Mesenchymal stem cell (in vitro differentiated cells and primary cell): Measurements from ENCODE around the gene EHF.

Experiments used
- DNase-seq: peaks from one replicate; pipeline ENCODE4 v3.0.0-alpha.2; 2013
- H2AFZ ChIP-seq: one replicate; pipeline ENCODE4 v1.6.1; 2013; ENCODE audit warnings: low read depth, mild to moderate bottlenecking, control low read depth, inconsistent platforms, low read length, moderate library complexity
- H2AK5ac ChIP-seq: 2 replicates; pipeline ENCODE4 v1.6.1; 2013; ENCODE audit warnings: low read length, moderate library complexity, mild to moderate bottlenecking, inconsistent platforms; ENCODE audit not compliant: severe bottlenecking
- H2BK120ac ChIP-seq: one replicate; pipeline ENCODE4 v1.6.1; 2013; ENCODE audit warnings: low read depth, mild to moderate bottlenecking, inconsistent platforms, low read length, moderate library complexity
- H2BK12ac ChIP-seq, 2 experiments: one replicate each; pipeline ENCODE4 v1.6.1; 2013; ENCODE audit warnings: inconsistent platforms in 2 of 2, low read length in 2 of 2, mild to moderate bottlenecking in 2 of 2, moderate library complexity in 2 of 2, control low read depth in 1 of 2
- H2BK15ac ChIP-seq: one replicate; pipeline ENCODE4 v1.6.1; 2013; ENCODE audit warnings: mild to moderate bottlenecking, low read depth, inconsistent platforms; ENCODE audit not compliant: poor library complexity, severe bottlenecking
- H2BK5ac ChIP-seq: 2 replicates; pipeline ENCODE4 v1.6.1; 2013; ENCODE audit warnings: low read depth, mild to moderate bottlenecking, low read length, control low read depth, inconsistent platforms; ENCODE audit not compliant: poor library complexity, severe bottlenecking
- H3K14ac ChIP-seq, 2 experiments: one replicate each; pipeline ENCODE4 v1.6.1; 2013; ENCODE audit warnings: inconsistent platforms in 2 of 2, low read length in 2 of 2, control low read depth in 1 of 2, mild to moderate bottlenecking in 1 of 2, moderate library complexity in 1 of 2
- H3K18ac ChIP-seq, 2 experiments: one replicate each; pipeline ENCODE4 v1.6.1; 2013; ENCODE audit warnings: inconsistent platforms in 2 of 2, low read length in 2 of 2, control low read depth in 1 of 2, low read depth in 1 of 2, mild to moderate bottlenecking in 1 of 2
- H3K23ac ChIP-seq, 2 experiments: one replicate each; pipeline ENCODE4 v1.6.1; 2013; ENCODE audit warnings: inconsistent platforms in 2 of 2, low read length in 2 of 2, mild to moderate bottlenecking in 2 of 2, moderate library complexity in 2 of 2, control low read depth in 1 of 2
- H3K27ac ChIP-seq: 2 replicates; pipeline ENCODE4 v1.5.1; 2013; ENCODE audit warnings: mild to moderate bottlenecking, moderate library complexity, low read length, control low read depth, inconsistent platforms; ENCODE audit not compliant: poor library complexity, severe bottlenecking
- H3K27me3 ChIP-seq, 2 experiments: 2 replicates each; pipeline versions ENCODE4 v1.6.1 to v1.7.0; 2013; ENCODE audit warnings: low read length in 2 of 2, mild to moderate bottlenecking in 2 of 2, moderate library complexity in 2 of 2, control low read depth in 1 of 2, inconsistent platforms in 1 of 2; ENCODE audit not compliant: control insufficient read depth in 1 of 2, insufficient read depth in 1 of 2
- H3K36me3 ChIP-seq, 2 experiments: 2 replicates each; pipeline versions ENCODE4 v1.6.1 to v1.7.0; 2013; ENCODE audit warnings: low read length in 2 of 2, control low read depth in 1 of 2, inconsistent platforms in 1 of 2, low read depth in 1 of 2, mild to moderate bottlenecking in 1 of 2; ENCODE audit not compliant: insufficient read depth in 2 of 2, control insufficient read depth in 1 of 2
- H3K4ac ChIP-seq, 2 experiments: one replicate each; pipeline ENCODE4 v1.6.1; 2013; ENCODE audit warnings: inconsistent platforms in 2 of 2, low read length in 2 of 2, mild to moderate bottlenecking in 2 of 2, moderate library complexity in 2 of 2, control low read depth in 1 of 2, low read depth in 1 of 2
- H3K4me1 ChIP-seq: 2 replicates; pipeline ENCODE4 v1.6.1; 2013; ENCODE audit warnings: low read depth, low read length, control low read depth; ENCODE audit not compliant: control insufficient read depth, insufficient read depth
- H3K4me2 ChIP-seq: 2 replicates; pipeline ENCODE4 v1.6.1; 2013; ENCODE audit warnings: low read length, mild to moderate bottlenecking, inconsistent platforms; ENCODE audit not compliant: poor library complexity, severe bottlenecking
- H3K4me3 ChIP-seq, 2 experiments: 2 replicates each; pipeline versions ENCODE4 v1.5.1 to v1.7.0; 2013; ENCODE audit warnings: low read length in 2 of 2, mild to moderate bottlenecking in 2 of 2, control low read depth in 1 of 2, low read depth in 1 of 2; ENCODE audit not compliant: insufficient read depth in 1 of 2
- H3K79me1 ChIP-seq: replicated peaks from 2 replicates; pipeline ENCODE4 v1.6.1; 2013; ENCODE audit warnings: mild to moderate bottlenecking, control low read depth, low read length, inconsistent platforms; ENCODE audit not compliant: poor library complexity, severe bottlenecking
- H3K9ac ChIP-seq: 2 replicates; pipeline ENCODE4 v1.7.0; 2013; ENCODE audit warnings: mild to moderate bottlenecking, low read length, moderate library complexity
- H3K9me3 ChIP-seq: 2 replicates; pipeline ENCODE4 v1.7.0; 2013; ENCODE audit warnings: mild to moderate bottlenecking, low read length; ENCODE audit not compliant: control insufficient read depth
- H4K8ac ChIP-seq: one replicate; pipeline ENCODE4 v1.6.1; 2013; ENCODE audit warnings: inconsistent platforms, mild to moderate bottlenecking, low read length, moderate library complexity
- H4K91ac ChIP-seq: one replicate; pipeline ENCODE4 v1.6.1; 2013; ENCODE audit warnings: mild to moderate bottlenecking, low read length, inconsistent platforms
- WGBS: methylation state at CpG from one replicate; pipeline ENCODE4 v1.1.7; 2013; ENCODE audit warnings: mixed read lengths; 5-methylcytosine and 5-hydroxymethylcytosine counted together

The EHF gene

GRCh38 chr11:34640050-34640923, 19.4 kb downstream of the EHF start:
- DNase-seq, result peak; percentile 28
- no peak overlapping the region for H2AFZ ChIP-seq
- WGBS, result 89% methylated on average over 8 of the region's 8 CpGs
- H3K4me1 ChIP-seq, result peaks cover 22% of the 10 kb centered on the region
- H3K4me3 ChIP-seq, result no peak overlapping the region
- no peak overlapping the region for H3K9ac ChIP-seq
- peak overlapping the region in 1 of 2 experiments; percentile 55 for H2BK12ac ChIP-seq
- no peak overlapping the region for H2BK5ac ChIP-seq
- no peaks in the 10 kb centered on the region for H3K36me3 ChIP-seq
- no peak overlapping the region for H3K18ac ChIP-seq
- H3K4me2 ChIP-seq, result peak overlapping the region; percentile 2
- no peak overlapping the region for H3K4ac ChIP-seq
- H3K9me3 ChIP-seq, result no peaks in the 10 kb centered on the region
- H2BK15ac ChIP-seq, result no peak overlapping the region
- H2AK5ac ChIP-seq, result peak overlapping the region; percentile 63
- H3K79me1 ChIP-seq, result no peaks in the 10 kb centered on the region
- peaks cover 0 to 32% of the 10 kb centered on the region in 2 experiments for H3K27me3 ChIP-seq
- H2BK120ac ChIP-seq, result no peak overlapping the region
- H3K14ac ChIP-seq, result no peak overlapping the region
- H3K23ac ChIP-seq, result no peak overlapping the region
- no peak overlapping the region for H4K8ac ChIP-seq
- no peak overlapping the region for H4K91ac ChIP-seq
- peak overlapping the region; percentile 75 for H3K27ac ChIP-seq

GRCh38 chr11:34640924-34641275, 20.0 kb downstream of the EHF start:
- Histone ChIP-seq H3K14ac (no peak overlapping the region), H3K9ac (no peak overlapping the region), H3K79me1 (no peaks in the 10 kb centered on the region), H4K8ac (no peak overlapping the region), H3K23ac (no peak overlapping the region), H3K27ac (no peak overlapping the region), H2BK12ac (no peak overlapping the region), H2AFZ (no peak overlapping the region), H2BK15ac (no peak overlapping the region), H2BK5ac (no peak overlapping the region), H3K4me2 (no peak overlapping the region), H3K4ac (no peak overlapping the region), H3K9me3 (no peaks in the 10 kb centered on the region), H2AK5ac (peak overlapping the region; percentile 63), H4K91ac (no peak overlapping the region), H3K18ac (no peak overlapping the region), H2BK120ac (no peak overlapping the region), H3K27me3 (peaks cover 0 to 32% of the 10 kb centered on the region in 2 experiments), H3K4me3 (no peak overlapping the region), H3K4me1 (peaks cover 22% of the 10 kb centered on the region), H3K36me3 (no peaks in the 10 kb centered on the region)
- whole genome bisulfite sequencing, result 83% methylated on average over 2 of the region's 2 CpGs
- no peak for DNase-seq

- no peak overlapping the region for H2BK15ac ChIP-seq
- no peak overlapping the region for H4K8ac ChIP-seq
- no peak overlapping the region for H3K23ac ChIP-seq
- H3K4me2 ChIP-seq, result no peak overlapping the region
- H3K36me3 ChIP-seq, result no peaks in the 10 kb centered on the region
- no peak overlapping the region for H3K18ac ChIP-seq
- H3K27ac ChIP-seq, result no peak overlapping the region
- H2BK120ac ChIP-seq, result no peak overlapping the region
- WGBS, result 40% methylated on average over 4 of the region's 5 CpGs
- no peaks in the 10 kb centered on the region for H3K79me1 ChIP-seq
- no peak overlapping the region for H3K4me3 ChIP-seq
- peak overlapping the region; percentile 80 for H2AK5ac ChIP-seq
- H3K27me3 ChIP-seq, result peaks cover 0 to 32% of the 10 kb centered on the region in 2 experiments
- no peak overlapping the region for H3K9ac ChIP-seq
- no peak for DNase-seq
- H3K14ac ChIP-seq, result no peak overlapping the region
- H4K91ac ChIP-seq, result no peak overlapping the region
- H2BK12ac ChIP-seq, result no peak overlapping the region
- H3K4me1 ChIP-seq, result peaks cover 24% of the 10 kb centered on the region
- H3K4ac ChIP-seq, result no peak overlapping the region
- H2BK5ac ChIP-seq, result no peak overlapping the region
- H3K9me3 ChIP-seq, result no peaks in the 10 kb centered on the region
- H2AFZ ChIP-seq, result no peak overlapping the region
Observed at GRCh38 chr11:34641456-34641855, 20.6 kb downstream of the EHF start.

- Histone ChIP-seq H3K14ac (no peak overlapping the region), H3K27me3 (peaks cover 0 to 32% of the 10 kb centered on the region in 2 experiments), H4K91ac (no peak overlapping the region), H3K4me3 (no peak overlapping the region), H2BK15ac (no peak overlapping the region), H3K23ac (no peak overlapping the region), H3K18ac (no peak overlapping the region), H3K4me2 (no peak overlapping the region), H3K36me3 (no peaks in the 10 kb centered on the region), H2BK12ac (no peak overlapping the region), H2AFZ (no peak overlapping the region), H3K4me1 (peaks cover 24% of the 10 kb centered on the region), H4K8ac (no peak overlapping the region), H2AK5ac (peak overlapping the region; percentile 91), H3K27ac (no peak overlapping the region), H2BK120ac (no peak overlapping the region), H3K4ac (no peak overlapping the region), H3K79me1 (no peaks in the 10 kb centered on the region), H2BK5ac (no peak overlapping the region), H3K9me3 (no peaks in the 10 kb centered on the region), H3K9ac (no peak overlapping the region)
- WGBS, result 97% methylated on average over 6 of the region's 6 CpGs
- no peak for DNase-seq
Observed at GRCh38 chr11:34642001-34642554, 21.2 kb downstream of the EHF start.
